Liver (tissue), 9 donors: ENCODE data around the gene TMCO5A. TPM values are rescaled to one million over a fixed set of nuclear protein-coding genes. Genes with fewer than 3 reads are reported as not detected.
A peak's percentile ranks its signal among the peaks of the same experiment; 100 is the strongest.

Experiments used
- DNase-seq: peaks from one replicate; pipeline ENCODE4 v3.0.0-alpha.2; 2017; ENCODE audit warnings: low spot score
- H3K27ac ChIP-seq, 2 donors: one replicate each; pipeline ENCODE4 v1.7.0; 2013; ENCODE audit warnings: inconsistent platforms in 2 of 2, low read length in 2 of 2, control low read depth in 1 of 2, low read depth in 1 of 2, mild to moderate bottlenecking in 1 of 2
- H3K27me3 ChIP-seq, 4 donors: one replicate each; pipeline versions ENCODE4 v1.6.1 to v1.7.0; 2013; ENCODE audit warnings: low read length in 3 of 4, inconsistent platforms in 1 of 4, mild to moderate bottlenecking in 1 of 4, moderate library complexity in 1 of 4; ENCODE audit not compliant: control insufficient read depth in 4 of 4, insufficient read depth in 4 of 4
- H3K36me3 ChIP-seq, 4 donors: one replicate each; pipeline versions ENCODE4 v1.6.1 to v1.7.0; 2013; ENCODE audit warnings: low read length in 3 of 4, mild to moderate bottlenecking in 3 of 4, low read depth in 1 of 4, moderate library complexity in 1 of 4; ENCODE audit not compliant: control insufficient read depth in 4 of 4, insufficient read depth in 3 of 4
- H3K4me1 ChIP-seq, 4 donors: one replicate each; pipeline versions ENCODE4 v1.6.1 to v1.7.0; 2013; ENCODE audit warnings: low read length in 3 of 4, mild to moderate bottlenecking in 3 of 4, moderate library complexity in 1 of 4; ENCODE audit not compliant: control insufficient read depth in 4 of 4, insufficient read depth in 4 of 4
- H3K4me3 ChIP-seq, 3 donors: one replicate each; pipeline versions ENCODE4 v1.6.1 to v1.7.0; 2013; ENCODE audit warnings: low read length in 3 of 3, control low read depth in 1 of 3, low read depth in 1 of 3, mild to moderate bottlenecking in 1 of 3
- H3K9ac ChIP-seq, 2 donors: one replicate each; pipeline ENCODE4 v1.7.0; 2013; ENCODE audit warnings: low read length in 2 of 2, mild to moderate bottlenecking in 2 of 2, moderate library complexity in 2 of 2, control low read depth in 1 of 2, low read depth in 1 of 2
- H3K9me3 ChIP-seq, 4 donors: one replicate each; pipeline versions ENCODE4 v1.6.1 to v1.7.0; 2013; ENCODE audit warnings: low read length in 3 of 4; ENCODE audit not compliant: control insufficient read depth in 4 of 4
- ATF3 ChIP-seq: IDR thresholded peaks from 2 replicates; pipeline ENCODE4 v1.6.1; 2016; ENCODE audit warnings: antibody characterized with exemption
- CTCF ChIP-seq: fragments of 150-350 bp; IDR thresholded peaks from 2 replicates; pipeline ENCODE4 v1.5.1; 2017; ENCODE audit warnings: improper control_type of control experiment, low read depth, low read length; ENCODE audit not compliant: missing input control
- EGR1 ChIP-seq, 2 donors: IDR thresholded peaks; 2 replicates each; pipeline ENCODE4 v1.6.1; 2016 to 2018; ENCODE audit warnings: antibody characterized with exemption in 2 of 2, low read depth in 2 of 2
- FOXA1 ChIP-seq: IDR thresholded peaks from 2 replicates; pipeline ENCODE4 v1.6.1; 2016; ENCODE audit warnings: antibody characterized with exemption
- FOXA2 ChIP-seq: IDR thresholded peaks from 2 replicates; pipeline ENCODE4 v1.6.1; 2016; ENCODE audit warnings: antibody characterized with exemption
- GABPA ChIP-seq, 2 donors: IDR thresholded peaks in 1 of 2; conservative IDR thresholded peaks in 1 of 2; 2 replicates each; pipeline ENCODE4 v1.6.1; 2016; ENCODE audit warnings: antibody characterized with exemption in 2 of 2, mild to moderate bottlenecking in 1 of 2, moderate library complexity in 1 of 2
- HNF4A ChIP-seq, 2 donors: conservative IDR thresholded peaks; 2 replicates each; pipeline ENCODE4 v1.6.1; 2016; ENCODE audit warnings: antibody characterized with exemption in 2 of 2, mild to moderate bottlenecking in 2 of 2
- HNF4G ChIP-seq: IDR thresholded peaks from 2 replicates; pipeline ENCODE4 v1.6.1; 2016; ENCODE audit warnings: antibody characterized with exemption
- JUND ChIP-seq, 2 donors: IDR thresholded peaks; 2 replicates each; pipeline ENCODE4 v1.6.1; 2016; ENCODE audit warnings: antibody characterized with exemption in 2 of 2
- MAX ChIP-seq: IDR thresholded peaks from 2 replicates; pipeline ENCODE4 v1.6.1; 2016; ENCODE audit warnings: antibody characterized with exemption
- NR2F2 ChIP-seq: IDR thresholded peaks from 2 replicates; pipeline ENCODE4 v1.6.1; 2016; ENCODE audit warnings: antibody characterized with exemption
- RAD21 ChIP-seq, 2 donors: IDR thresholded peaks; 2 replicates each; pipeline ENCODE4 v1.6.1; 2016; ENCODE audit warnings: antibody characterized with exemption in 2 of 2, mild to moderate bottlenecking in 2 of 2
- REST ChIP-seq: IDR thresholded peaks from 2 replicates; pipeline ENCODE4 v1.6.1; 2016; ENCODE audit warnings: antibody characterized with exemption, mild to moderate bottlenecking
- RXRA ChIP-seq, 2 donors: IDR thresholded peaks; 2 replicates each; pipeline ENCODE4 v1.6.1; 2017 to 2018; ENCODE audit warnings: antibody characterized with exemption in 2 of 2, mild to moderate bottlenecking in 1 of 2
- SP1 ChIP-seq: IDR thresholded peaks from 2 replicates; pipeline ENCODE4 v1.6.1; 2018; ENCODE audit warnings: antibody characterized with exemption, mild to moderate bottlenecking
- TAF1 ChIP-seq: conservative IDR thresholded peaks from 2 replicates; pipeline ENCODE4 v1.6.1; 2016; ENCODE audit warnings: antibody characterized with exemption, mild to moderate bottlenecking
- YY1 ChIP-seq: IDR thresholded peaks from 2 replicates; pipeline ENCODE4 v1.6.1; 2016; ENCODE audit warnings: antibody characterized with exemption, mild to moderate bottlenecking
- ZBTB33 ChIP-seq: IDR thresholded peaks from 2 replicates; pipeline ENCODE4 v1.6.1; 2016; ENCODE audit warnings: antibody characterized with exemption
- WGBS: extraction: QIAGEN DNeasy Blood & Tissue Kit; methylation state at CpG from one replicate; pipeline ENCODE4 v1.1.7; 2013; 5-methylcytosine and 5-hydroxymethylcytosine counted together
- polyA plus RNA-seq, 2 donors: library from polyadenylated mRNA; stranded (reverse) in 1 of 2; unstranded in 1 of 2; fragments of 200-250 nt in 1 of 2; fragments of >200 nt in 1 of 2; fragmentation: Nextera tagmentation in 1 of 2; extraction: Ambion mirVana in 1 of 2; gene quantifications; one replicate each; pipeline versions ENCODE4 v1.2.1 to v1.2.3, GENCODE V29; 2013 to 2015
- total RNA-seq, 2 donors: library from RNA; depleted of rRNA; stranded (reverse); fragments of >200 nt; gene quantifications; one replicate each; pipeline ENCODE4 v1.2.3, GENCODE V29; 2014
- donor health status: healthy.
- donor health status: healthy.
- donor health status: healthy.
- donor health status: healthy.
- donor health status: healthy.

Gene TMCO5A
- total and polyA plus RNA-seq, 4 donors, result not detected

- no peak for DNase-seq
- H3K27ac ChIP-seq, result no peak overlapping the region
- no peak for TF ChIP-seq FOXA2
- TF ChIP-seq SP1, result peak; percentile 42
- TF ChIP-seq GABPA (IDR thresholded peaks at IDR 0.05 in 1 of 2, conservative IDR thresholded peaks at IDR 0.05 in 1 of 2), result no peak
- no peak for TF ChIP-seq EGR1 (IDR thresholded peaks at IDR 0.05; ENCODE audit: low read depth in 2 of 2)
- no peak for TF ChIP-seq TAF1
- TF ChIP-seq HNF4G, result no peak
- TF ChIP-seq RAD21 (IDR thresholded peaks at IDR 0.05), result no peak
- TF ChIP-seq JUND (IDR thresholded peaks at IDR 0.05), result no peak
- no peak for TF ChIP-seq CTCF
- TF ChIP-seq FOXA1, result no peak
- TF ChIP-seq MAX, result no peak
- TF ChIP-seq NR2F2, result peak; percentile 64
- TF ChIP-seq ATF3, result no peak
- TF ChIP-seq YY1, result no peak
- TF ChIP-seq HNF4A (conservative IDR thresholded peaks at IDR 0.05), result no peak
- no peak for TF ChIP-seq REST
- no peak for TF ChIP-seq ZBTB33
- peak; percentile 75 to 85 for TF ChIP-seq RXRA (IDR thresholded peaks at IDR 0.05)
- no peaks in the 10 kb centered on the region for H3K9me3 ChIP-seq
- WGBS, result 73% methylated on average over 3 of the region's 3 CpGs
- H3K4me3 ChIP-seq, result no peak overlapping the region
- no peaks in the 10 kb centered on the region for H3K27me3 ChIP-seq
- no peaks in the 10 kb centered on the region for H3K36me3 ChIP-seq
- H3K9ac ChIP-seq, result no peak overlapping the region
- no peaks in the 10 kb centered on the region for H3K4me1 ChIP-seq
Observed at GRCh38 chr15:37932549-37932948, 1.9 kb upstream of the TMCO5A start.
